ENCODE data around the gene E2F3.

E2F3 gene

DNA sequence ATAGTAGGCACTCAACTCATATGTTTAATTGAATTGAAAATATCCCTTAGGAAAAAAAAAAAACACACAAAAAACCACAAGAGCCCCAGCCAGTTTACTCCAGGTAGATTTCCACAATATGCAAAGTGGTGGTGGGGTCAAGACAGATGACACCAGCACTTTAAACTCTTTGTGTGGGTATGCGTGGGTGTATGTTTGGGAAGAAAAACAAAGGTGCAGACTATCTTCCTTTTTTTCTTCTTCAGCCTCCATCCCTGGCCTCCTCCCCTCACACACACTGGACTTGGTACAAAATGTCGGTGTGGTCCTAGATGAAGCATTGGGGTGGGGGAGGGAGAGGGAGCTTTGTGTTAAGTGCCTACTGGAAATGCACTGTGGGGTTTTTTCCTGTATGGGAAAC lies 90.4 kb downstream of the E2F3 start:
- Histone ChIP-seq H3K4me2 (ENCODE audit: insufficient read depth, low read length) (no peak overlapping the region), H3K4me3 (ENCODE audit: low read depth in 1 of 2, low read length in 2 of 2) (no peak overlapping the region), H3K79me2 (ENCODE audit: insufficient read depth, low read length) (no peaks in the 10 kb centered on the region; the same call in 1 of the 2 replicates), H3K27me3 (ENCODE audit: insufficient read depth, low read length, poor library complexity) (no peaks in the 10 kb centered on the region), H3K36me3 (ENCODE audit: insufficient read depth, low read length) (peaks cover 63% of the 10 kb centered on the region), H3K9ac (ENCODE audit: low read depth, low read length) (no peak overlapping the region), H4K20me1 (ENCODE audit: insufficient read depth, low read length) (peaks cover 10% of the 10 kb centered on the region; the same call in 1 of the 2 replicates), H3K9me3 (ENCODE audit: insufficient read depth, low read length, severe bottlenecking) (no peaks in the 10 kb centered on the region), H2AFZ (ENCODE audit: low read depth, low read length) (no peak overlapping the region), H3K27ac (ENCODE audit: low read length) (no peak overlapping the region), H3K4me1 (ENCODE audit: insufficient read depth, low read length) (no peaks in the 10 kb centered on the region)
- ATAC-seq (ENCODE audit: insufficient read depth, low read depth): no peak
- TF ChIP-seq, protein P1, sequence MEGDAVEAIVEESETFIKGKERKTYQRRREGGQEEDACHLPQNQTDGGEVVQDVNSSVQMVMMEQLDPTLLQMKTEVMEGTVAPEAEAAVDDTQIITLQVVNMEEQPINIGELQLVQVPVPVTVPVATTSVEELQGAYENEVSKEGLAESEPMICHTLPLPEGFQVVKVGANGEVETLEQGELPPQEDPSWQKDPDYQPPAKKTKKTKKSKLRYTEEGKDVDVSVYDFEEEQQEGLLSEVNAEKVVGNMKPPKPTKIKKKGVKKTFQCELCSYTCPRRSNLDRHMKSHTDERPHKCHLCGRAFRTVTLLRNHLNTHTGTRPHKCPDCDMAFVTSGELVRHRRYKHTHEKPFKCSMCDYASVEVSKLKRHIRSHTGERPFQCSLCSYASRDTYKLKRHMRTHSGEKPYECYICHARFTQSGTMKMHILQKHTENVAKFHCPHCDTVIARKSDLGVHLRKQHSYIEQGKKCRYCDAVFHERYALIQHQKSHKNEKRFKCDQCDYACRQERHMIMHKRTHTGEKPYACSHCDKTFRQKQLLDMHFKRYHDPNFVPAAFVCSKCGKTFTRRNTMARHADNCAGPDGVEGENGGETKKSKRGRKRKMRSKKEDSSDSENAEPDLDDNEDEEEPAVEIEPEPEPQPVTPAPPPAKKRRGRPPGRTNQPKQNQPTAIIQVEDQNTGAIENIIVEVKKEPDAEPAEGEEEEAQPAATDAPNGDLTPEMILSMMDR (IDR thresholded peaks at IDR 0.05; ENCODE audit: borderline replicate concordance, extremely low read depth, low read length, poor library complexity, severe bottlenecking): no peak
- no peak for TF ChIP-seq EZH2 (IDR thresholded peaks at IDR 0.05; ENCODE audit: borderline replicate concordance, low read depth, low read length, severe bottlenecking)
- DNase-seq: no peak

DNA sequence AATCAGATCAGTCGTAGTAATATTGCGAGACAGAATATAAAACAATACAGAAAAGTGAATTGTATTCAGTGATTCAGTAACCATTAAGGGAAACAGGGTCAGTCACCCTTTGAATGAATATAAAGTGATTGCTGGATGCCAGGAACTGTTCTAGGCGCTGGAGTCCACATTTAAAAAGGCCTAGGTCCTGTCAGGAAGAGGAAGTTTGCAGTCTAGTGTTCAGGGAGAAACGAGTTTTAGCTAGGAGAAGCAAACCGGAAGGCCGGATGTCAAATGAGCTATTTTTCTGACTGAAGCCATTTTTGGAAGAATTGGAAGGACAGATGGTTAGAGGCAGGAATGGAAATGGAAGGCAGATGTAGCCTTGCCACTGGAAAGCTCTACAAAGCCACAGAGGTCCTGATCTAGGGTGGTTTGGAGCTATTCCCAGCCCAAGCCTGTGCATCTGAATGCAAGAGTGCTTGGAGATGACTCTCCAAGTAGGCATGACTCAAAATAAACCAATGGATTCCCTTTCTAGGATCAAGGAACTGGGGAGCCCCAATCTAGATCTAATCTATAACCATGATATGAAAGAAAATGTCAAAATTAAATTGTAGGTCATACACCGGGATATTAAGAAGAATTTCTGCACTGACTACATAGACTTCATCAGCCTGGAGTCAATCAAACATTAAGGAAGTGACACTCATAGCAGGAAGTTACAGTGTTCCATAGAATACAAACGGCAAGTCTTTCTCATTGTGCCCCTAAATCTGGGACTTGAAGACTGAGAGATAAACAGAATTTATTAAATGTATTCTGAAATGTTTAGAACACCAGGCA lies 95.7 kb downstream of the E2F3 start:
- ATAC-seq (ENCODE audit: insufficient read depth, low read depth) (no peak), DNase-seq (no peak)
- no peak for TF ChIP-seq EZH2 (IDR thresholded peaks at IDR 0.05; ENCODE audit: borderline replicate concordance, low read depth, low read length, severe bottlenecking)
- TF ChIP-seq, protein P1 (IDR thresholded peaks at IDR 0.05; ENCODE audit: borderline replicate concordance, extremely low read depth, low read length, poor library complexity, severe bottlenecking): no peak
- Histone ChIP-seq H3K27me3 (ENCODE audit: insufficient read depth, low read length, poor library complexity) (no peaks in the 10 kb centered on the region), H3K4me2 (ENCODE audit: insufficient read depth, low read length) (no peak overlapping the region), H4K20me1 (ENCODE audit: insufficient read depth, low read length) (no peaks in the 10 kb centered on the region; the same call in 1 of the 2 replicates), H3K36me3 (ENCODE audit: insufficient read depth, low read length) (peaks cover 12% of the 10 kb centered on the region; the same call in 1 of the 2 replicates), H3K9me3 (ENCODE audit: insufficient read depth, low read length, severe bottlenecking) (no peaks in the 10 kb centered on the region), H3K4me1 (ENCODE audit: insufficient read depth, low read length) (no peaks in the 10 kb centered on the region), H3K9ac (ENCODE audit: low read depth, low read length) (no peak overlapping the region), H3K79me2 (ENCODE audit: insufficient read depth, low read length) (no peaks in the 10 kb centered on the region), H2AFZ (ENCODE audit: low read depth, low read length) (no peak overlapping the region), H3K27ac (ENCODE audit: low read length) (no peak overlapping the region), H3K4me3 (ENCODE audit: low read depth in 1 of 2, low read length in 2 of 2) (no peak overlapping the region)

DNA sequence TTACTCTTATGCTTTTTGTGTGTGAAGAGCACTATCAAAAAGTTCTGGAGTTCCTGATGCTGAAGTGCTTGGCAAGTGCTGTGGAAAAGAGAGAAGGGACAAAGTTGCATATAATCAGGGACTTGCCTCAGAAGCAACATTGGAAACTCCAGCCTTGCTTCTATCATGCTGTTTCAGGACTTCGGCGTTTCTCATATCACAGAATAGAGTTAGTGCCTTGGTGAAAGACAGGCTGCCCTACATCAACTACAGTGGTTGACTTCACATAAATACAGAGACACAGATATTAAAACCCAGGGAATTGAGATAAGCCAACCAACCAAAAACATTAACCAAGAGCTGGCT lies 96.3 kb downstream of the E2F3 start:
- Histone ChIP-seq H3K9ac (ENCODE audit: low read depth, low read length) (no peak overlapping the region), H3K27ac (ENCODE audit: low read length) (no peak overlapping the region), H3K27me3 (ENCODE audit: insufficient read depth, low read length, poor library complexity) (no peaks in the 10 kb centered on the region), H3K9me3 (ENCODE audit: insufficient read depth, low read length, severe bottlenecking) (no peaks in the 10 kb centered on the region), H3K4me2 (ENCODE audit: insufficient read depth, low read length) (no peak overlapping the region), H3K79me2 (ENCODE audit: insufficient read depth, low read length) (no peaks in the 10 kb centered on the region), H3K4me1 (ENCODE audit: insufficient read depth, low read length) (no peaks in the 10 kb centered on the region), H3K4me3 (ENCODE audit: low read depth in 1 of 2, low read length in 2 of 2) (no peak overlapping the region), H3K36me3 (ENCODE audit: insufficient read depth, low read length) (peaks cover 6% of the 10 kb centered on the region; the same call in 1 of the 2 replicates), H2AFZ (ENCODE audit: low read depth, low read length) (no peak overlapping the region), H4K20me1 (ENCODE audit: insufficient read depth, low read length) (no peaks in the 10 kb centered on the region; the same call in 1 of the 2 replicates)
- TF ChIP-seq, protein P1 (IDR thresholded peaks at IDR 0.05; ENCODE audit: borderline replicate concordance, extremely low read depth, low read length, poor library complexity, severe bottlenecking): no peak
- no peak for TF ChIP-seq EZH2 (IDR thresholded peaks at IDR 0.05; ENCODE audit: borderline replicate concordance, low read depth, low read length, severe bottlenecking)
- ATAC-seq (ENCODE audit: insufficient read depth, low read depth) (no peak), DNase-seq (no peak)

All from DND-41 (cell line).